Right hindlimb (tissue), 1 donor: ENCODE data around the gene BNIP5.
"Not testable (repeated sequence)": the region's sequence is repeated elsewhere in the genome, so short reads cannot be mapped to it uniquely, and the experiment has no call there.

Source experiments
- DNase-seq: peaks from one replicate; pipeline ENCODE4 v3.0.0-alpha.2; 2018

BNIP5 gene

DNA sequence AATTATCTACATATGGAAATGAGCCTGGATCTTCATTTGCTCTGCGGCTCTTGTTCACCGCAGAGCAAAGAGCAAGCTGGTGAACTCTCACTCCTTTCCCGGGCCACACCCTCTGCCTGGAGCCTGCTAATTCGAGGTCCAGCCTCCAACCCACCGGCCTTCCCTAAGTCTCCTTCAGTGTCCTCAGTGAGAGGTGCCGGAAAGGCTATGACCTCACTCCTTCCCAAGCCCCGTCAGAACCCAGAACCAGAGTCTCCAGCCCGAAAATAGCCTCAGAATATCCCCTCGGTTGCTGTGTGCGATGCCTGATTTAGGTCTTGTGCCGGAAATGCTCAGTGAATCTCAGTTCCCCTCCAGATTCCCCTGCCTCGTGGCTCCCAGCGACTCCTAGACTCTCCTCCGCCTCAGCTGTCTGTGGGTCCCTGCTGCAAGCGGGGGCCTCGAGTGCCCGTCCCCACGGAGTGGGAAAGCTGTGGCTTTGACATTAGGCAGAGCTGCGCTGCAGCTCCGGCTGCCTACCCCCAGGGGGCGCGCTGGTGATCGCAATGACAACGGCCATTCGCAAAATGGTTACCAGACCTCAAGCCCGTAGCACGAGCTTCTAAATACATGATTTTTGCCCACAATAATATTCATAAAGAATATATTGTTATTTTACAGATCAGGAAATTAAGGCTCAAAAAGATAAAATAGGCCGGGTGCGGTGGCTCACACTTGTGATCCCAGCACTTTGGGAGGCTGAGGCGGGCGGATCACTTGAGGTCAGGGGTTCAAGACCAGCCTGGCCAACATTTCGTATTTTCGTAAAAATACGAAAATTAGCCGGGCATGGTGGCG lies 4.1 kb upstream of the BNIP5 start:
- DNase-seq, result peak; percentile 76

- DNase-seq, result no peak
Observed at GRCh38 chr6:36340306-36340617, 3.6 kb upstream of the BNIP5 start.

GRCh38 chr6:36339146-36339545 lies 2.5 kb upstream of the BNIP5 start:
- no peak for DNase-seq

- not testable (repeated sequence) for DNase-seq
Observed at GRCh38 chr6:36338223-36338622, 1.5 kb upstream of the BNIP5 start.

DNA sequence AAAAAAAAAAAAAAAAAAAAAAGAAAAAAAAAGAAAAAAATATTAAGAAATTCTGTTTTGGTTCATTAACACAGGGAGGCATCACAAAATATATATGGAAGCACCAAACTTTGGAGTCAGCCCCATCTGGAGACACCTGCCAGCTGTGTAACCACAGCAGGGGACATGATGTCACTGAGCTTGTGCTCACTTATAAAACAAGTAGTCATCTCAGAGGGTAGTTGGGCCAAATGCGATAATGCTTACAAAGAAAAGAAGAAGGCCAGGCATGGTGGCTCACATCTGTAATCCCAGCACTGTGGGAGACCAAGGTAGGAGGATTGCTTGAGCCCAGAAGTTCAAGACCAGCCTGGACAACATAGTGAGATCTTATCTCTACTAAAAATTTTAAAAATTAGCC lies 1.1 kb upstream of the BNIP5 start:
- no peak for DNase-seq

DNA sequence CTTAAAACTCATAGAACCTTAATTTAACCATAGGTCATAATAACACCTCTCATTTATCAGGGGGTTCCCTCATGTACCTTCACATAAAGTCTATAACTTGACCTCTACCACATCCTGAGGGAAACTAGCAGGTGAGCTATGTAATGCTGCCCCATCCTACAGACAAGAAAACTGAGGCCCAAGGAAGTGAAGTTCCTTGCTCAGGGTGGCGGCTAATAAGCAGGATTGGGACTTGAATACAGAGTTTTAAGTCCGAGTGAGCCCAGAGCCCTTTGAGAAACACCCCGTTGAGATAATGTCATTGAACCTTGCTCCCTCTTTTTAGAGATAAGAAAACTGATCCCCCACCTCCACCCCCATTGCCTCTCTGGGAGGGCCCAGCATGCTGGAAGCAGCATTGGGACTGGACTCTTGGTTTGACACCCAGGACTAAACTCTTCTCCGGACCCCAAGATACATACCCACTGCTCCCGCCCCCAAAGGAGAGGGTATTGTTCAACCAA lies 429 bp downstream of the BNIP5 start:
- DNase-seq, result no peak

GRCh38 chr6:36335465-36336207 lies 1.1 kb downstream of the BNIP5 start:
- DNase-seq, result no peak

DNA sequence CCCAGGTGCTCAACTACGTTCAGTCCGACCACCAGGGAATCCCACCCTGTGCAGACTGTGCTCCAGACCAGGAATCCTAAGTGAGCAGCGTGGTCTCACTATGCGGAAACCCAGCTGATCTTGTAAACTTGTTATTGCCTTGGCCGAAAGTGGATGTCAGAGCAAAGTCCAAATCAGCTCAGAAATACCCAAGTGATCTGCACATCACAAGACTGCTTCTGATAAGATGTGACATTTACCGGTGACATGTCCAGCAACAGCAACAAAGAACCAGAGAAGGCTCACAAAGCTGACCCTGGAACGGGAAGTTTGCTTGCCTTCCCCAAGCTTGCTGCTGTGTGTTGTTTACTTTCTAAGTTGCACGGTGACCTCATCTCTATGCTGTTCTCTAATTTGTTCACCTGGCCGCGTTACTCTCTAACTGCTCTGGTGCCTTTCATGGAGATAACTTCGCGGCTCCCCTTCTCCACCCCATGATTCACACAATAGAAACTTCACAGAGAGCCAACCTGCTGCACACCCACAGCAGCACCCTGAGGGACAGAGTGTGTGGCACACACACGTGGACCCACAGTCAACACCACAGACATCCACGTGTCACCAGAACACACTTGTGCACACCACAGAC lies 1.7 kb downstream of the BNIP5 start:
- no peak for DNase-seq

DNA sequence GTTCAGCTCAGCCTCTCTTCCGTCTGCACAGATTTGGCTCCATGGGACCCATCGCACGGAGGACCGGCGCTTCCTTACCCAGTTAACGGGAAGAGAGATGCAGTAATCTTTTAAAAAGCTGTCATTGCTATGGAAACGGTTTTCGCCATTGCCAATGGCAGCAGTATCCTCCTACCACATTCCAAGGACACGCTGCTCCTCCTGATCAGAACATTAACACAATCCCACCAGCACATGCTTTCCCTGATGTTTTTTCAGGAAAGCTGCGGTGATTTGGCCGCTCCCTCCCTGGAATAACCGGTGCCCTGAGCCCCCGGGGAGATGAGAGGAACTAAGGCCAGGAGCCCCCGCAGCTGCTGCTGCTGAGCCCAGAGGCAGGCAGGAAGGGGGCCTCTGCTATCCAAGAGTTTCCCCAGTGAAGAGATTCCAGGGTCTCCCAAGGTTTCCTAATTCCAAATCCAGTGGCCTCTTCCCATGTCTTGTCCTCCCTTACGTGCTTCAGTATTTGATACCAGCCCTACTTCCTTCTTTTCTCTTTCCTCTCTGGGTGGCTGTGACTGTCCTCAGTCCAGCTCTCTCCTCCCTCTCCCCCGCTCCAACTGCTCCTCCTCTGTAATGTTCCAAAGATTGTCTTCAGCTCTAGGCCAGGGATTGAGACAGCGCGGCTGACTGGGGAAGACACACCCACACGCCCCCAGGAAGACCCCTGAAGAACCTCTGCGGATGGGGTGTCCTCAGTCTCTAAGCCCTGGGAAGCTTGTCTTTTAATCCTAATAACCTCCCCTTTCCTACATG lies 2.6 kb downstream of the BNIP5 start:
- DNase-seq, result peak; percentile 67

DNA sequence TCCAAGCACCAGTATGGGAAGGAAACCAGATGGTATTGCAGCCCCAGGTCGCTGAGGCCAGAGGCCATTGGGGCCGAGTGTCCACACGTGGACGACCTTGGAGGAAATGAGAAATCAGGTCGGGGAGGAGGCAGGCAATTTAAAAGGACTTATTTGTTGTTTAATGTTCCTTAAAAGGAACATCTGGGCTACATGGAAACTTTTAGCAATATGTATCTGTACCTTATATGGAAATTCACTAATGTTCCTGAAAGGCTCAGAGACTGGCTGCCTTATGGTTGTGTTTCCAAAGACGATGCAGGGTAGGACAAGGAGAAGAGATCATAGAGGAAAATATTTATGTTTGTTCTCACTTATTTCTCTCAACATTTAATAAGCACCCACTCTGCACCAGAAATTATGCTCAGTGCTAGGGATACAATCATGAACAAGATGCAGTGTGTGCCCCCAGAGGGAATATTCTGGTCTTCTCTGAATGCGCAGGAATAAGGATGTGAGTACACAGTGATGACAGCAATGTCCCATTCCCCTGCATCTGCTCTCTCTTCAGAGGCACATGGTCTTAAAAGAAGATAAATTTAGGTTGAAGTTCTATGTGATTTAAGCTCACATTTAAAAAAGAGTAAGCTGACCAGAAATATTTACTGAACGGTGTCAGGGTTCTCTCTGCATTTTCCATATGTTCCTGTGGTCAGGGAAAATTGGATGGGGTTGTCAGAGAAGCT lies 3.4 kb downstream of the BNIP5 start:
- DNase-seq, result no peak

DNA sequence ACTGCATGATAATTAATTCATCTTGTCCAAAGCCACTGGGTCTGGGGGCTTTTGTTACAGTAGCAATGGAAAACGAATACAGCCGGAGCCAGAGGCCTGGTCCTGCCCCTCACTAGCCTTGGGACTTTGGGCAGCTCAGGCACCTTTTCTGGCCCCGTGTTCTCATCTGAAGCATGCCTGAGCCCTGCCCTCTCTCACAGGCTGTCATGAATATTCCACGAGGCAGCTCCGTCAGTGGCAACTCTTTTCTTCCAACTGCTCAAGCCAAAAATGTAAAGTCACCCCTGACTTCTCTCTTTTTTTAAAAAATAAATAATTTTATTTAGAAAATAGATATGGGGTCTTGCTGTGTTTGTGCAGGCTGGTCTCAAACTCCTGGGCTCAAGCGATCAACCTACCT lies 5.3 kb downstream of the BNIP5 start:
- DNase-seq, result no peak

GRCh38 chr6:36330366-36330765 lies 6.3 kb downstream of the BNIP5 start:
- DNase-seq, result no peak

- DNase-seq, result no peak
Observed at GRCh38 chr6:36329798-36330291, 6.8 kb downstream of the BNIP5 start.

DNA sequence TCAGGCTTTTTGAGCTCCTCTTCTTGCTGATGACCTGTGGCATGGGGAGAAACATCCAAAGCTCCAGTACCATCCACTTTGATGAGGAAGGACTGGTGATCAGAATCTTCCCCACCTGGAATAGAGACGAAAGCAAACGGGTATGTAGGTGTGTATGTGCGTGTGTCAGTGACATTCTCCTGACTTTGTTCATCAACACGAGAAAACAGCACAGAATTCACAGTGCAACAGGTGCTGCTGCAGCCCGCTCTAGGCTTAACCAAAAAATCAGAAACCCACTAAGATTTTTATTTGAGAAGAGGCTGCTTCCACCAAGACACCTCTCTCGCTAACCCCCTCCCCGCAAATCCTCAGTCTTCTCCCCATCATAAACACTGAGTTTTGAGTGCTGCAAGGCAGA lies 8.1 kb downstream of the BNIP5 start:
- no peak for DNase-seq

GRCh38 chr6:36327919-36328236 lies 8.8 kb downstream of the BNIP5 start:
- DNase-seq, result no peak

- no peak for DNase-seq
Observed at GRCh38 chr6:36327226-36327918, 9.3 kb downstream of the BNIP5 start.

- peak; percentile 72 for DNase-seq
Observed at GRCh38 chr6:36326356-36326995, 10.2 kb downstream of the BNIP5 start.

DNA sequence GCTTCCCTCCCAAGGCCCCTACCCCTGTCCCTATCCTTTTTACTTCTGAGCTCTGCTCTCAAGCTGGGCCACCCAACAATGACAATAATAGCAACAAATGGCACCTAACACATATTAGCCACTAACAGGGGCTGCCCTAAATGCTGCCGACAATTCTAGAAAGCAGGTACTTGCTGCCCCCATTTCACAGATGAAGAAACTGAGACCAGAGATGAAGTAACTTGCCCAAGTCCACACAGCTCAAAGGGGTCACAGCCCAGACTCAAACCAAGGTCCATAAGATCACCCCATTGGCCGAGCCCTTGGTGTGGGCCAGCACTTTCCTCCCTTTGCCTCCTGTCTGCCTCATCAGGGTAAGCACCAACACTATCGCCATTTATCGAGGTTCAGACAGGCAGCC lies 12.0 kb downstream of the BNIP5 start:
- DNase-seq, result no peak

- DNase-seq, result no peak
Observed at GRCh38 chr6:36324191-36324590, 12.5 kb downstream of the BNIP5 start.

DNA sequence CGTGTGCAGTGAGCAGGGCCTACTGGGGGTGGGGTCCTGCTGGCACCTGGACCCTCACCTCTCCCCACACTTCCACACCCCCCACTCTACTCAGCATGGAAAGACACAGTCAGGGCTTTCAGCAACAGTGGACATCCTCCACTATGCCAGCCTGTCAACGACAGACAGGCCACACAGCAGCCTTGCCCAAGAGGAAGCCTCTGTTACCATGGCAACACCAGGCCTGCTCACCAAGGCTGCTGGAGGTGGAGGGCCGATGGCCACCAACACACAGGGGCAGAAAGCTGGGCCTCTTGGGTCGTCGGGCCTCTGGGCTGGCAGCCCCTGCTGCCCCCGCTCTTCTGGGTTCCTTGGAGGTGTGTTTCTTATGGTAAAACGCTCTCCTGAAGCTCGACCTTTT lies 13.6 kb downstream of the BNIP5 start:
- no peak for DNase-seq

GRCh38 chr6:36322591-36322990 lies 14.1 kb downstream of the BNIP5 start:
- DNase-seq, result no peak
